Erythroblast (primary cell): Measurements from ENCODE around the gene MYH8.

Source experiments
- DNase-seq, 2 experiments: peaks; one replicate each; lab custom pipeline; 2025; lab: John Stamatoyannopoulos, UW
- GATA1 ChIP-seq: IDR thresholded peaks from 2 replicates; pipeline ENCODE4 v1.6.1; 2011; ENCODE audit warnings: low read depth, mild to moderate bottlenecking, control low read depth, low read length, moderate library complexity
- POLR2A ChIP-seq: IDR thresholded peaks from 2 replicates; pipeline ENCODE4 v1.6.1; 2011; ENCODE audit warnings: mild to moderate bottlenecking, low read length

Gene MYH8

DNA sequence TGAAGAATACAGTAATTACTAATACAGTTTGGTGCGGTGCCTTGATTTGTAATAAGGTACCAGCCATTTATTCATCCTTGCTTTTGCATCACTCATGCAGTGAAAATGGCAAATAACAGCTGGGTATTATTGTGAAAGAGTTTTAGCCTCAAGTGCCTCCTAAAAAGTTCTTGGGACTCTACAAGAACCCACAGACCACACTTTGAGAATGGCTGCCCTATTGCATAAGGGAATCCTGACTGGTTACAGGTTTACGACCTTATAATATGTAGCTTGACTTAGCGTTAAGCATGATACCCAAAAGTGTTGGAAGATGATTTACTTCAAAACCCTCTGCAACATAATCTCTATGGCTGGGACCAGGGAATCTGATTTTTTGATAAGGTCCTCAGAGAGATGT, 53.2 kb downstream of the MYH8 start:
- no peak for TF ChIP-seq GATA1
- no peak for TF ChIP-seq POLR2A

DNA sequence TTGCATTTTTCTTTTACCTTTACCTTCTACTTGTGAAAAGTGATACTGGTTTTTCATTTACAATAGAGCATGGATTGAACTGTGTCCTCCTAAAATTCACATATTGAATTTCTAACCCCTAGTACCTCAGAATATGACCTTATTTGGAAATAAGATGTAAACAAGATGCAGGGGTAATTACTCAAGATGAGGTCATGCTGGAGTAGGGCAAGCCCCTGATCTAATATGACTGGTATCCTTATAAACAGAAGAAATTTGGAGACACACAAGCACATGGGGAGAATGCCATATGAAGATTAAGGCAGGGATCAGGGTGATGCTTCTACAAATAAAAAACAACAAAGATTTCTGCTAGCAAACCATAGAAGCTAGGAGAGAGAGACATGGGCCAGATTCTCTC, 61.2 kb downstream of the MYH8 start:
- no peak for DNase-seq
- TF ChIP-seq POLR2A (no peak), GATA1 (no peak)

More for the DNA sequence above, 53.2 kb downstream of the MYH8 start:
- no peak for DNase-seq

DNA sequence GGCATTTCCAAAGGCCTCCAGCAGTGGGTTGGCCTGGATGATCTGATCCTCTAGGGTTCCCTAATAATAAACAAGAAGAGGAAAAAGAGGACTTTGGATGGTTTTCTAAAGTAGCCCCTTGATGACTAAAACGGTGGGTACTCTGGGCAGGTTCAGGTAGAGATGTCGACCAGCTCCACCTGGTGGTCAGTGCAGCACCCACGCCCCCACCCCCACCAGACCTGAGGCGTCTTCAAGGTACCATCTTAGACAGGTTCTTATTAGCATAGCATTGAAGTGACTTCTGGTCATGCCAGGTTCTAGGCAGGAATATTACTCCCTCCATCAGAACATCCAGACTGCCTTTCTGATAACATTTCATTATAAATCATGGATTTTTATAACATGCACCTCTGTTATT, 64.0 kb downstream of the MYH8 start:
- peak; percentile 18 to 42 for DNase-seq
- TF ChIP-seq GATA1, result no peak

DNA sequence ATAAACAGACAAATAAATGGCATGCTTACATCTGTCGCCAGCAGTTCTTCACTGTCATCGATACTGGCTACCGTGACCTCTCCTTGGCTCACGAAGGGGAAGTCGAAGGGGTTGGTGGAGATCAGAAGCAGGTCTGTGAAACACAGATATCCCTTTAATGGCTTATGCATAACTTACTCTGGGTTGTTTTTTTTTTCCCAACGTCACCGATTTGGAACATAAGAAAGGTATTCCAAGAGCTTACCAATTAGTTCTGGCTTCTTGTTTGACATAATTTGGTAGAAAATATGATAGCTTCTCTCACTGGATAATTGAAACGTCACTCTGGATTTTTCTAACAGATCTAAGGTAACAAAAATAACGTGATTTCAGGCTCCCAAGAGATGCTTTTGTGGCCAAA, 67.1 kb downstream of the MYH8 start:
- no peak for DNase-seq
- TF ChIP-seq GATA1 (no peak), POLR2A (no peak)

DNA sequence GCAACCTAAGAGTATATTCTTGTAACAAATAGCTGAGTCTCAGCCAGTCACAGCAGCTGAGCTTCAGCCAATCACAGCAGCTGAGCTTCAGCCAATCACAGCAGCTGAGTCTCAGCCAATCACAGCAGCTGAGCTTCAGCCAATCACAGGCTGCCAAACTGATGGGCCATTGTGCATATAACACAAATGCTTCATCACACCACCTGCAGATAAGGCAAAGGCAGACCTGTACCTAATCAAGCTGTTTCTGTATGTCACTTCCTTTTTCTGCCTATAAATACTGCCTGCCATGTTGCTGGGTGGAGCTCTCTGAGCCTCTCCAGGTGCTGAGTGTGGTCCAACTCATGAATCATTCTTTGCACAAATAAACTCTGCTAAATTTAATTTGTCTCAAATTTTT, 68.9 kb downstream of the MYH8 start:
- no peak for DNase-seq
- TF ChIP-seq POLR2A, result no peak
- TF ChIP-seq GATA1, result no peak

DNA sequence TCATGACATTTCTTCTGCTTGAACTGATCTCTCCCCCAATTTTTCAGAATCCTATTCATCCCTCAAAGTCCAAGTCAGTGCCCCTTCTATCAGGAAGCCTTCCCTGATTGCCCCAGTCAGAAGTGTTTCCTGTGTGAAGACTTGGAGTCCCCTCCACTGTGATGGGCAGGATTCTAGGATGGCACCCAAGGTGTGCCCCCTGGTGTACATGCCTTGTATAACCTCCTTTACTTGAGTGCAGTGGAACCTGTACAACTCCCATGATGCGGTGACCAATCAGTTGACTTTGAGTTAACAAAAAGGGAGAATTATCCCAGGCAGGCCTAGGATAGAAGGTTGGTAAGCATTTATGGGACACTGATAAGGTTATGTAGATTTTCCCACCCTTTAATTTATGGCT, 72.3 kb downstream of the MYH8 start:
- TF ChIP-seq GATA1 (no peak), POLR2A (no peak)
- peak; percentile 25 to 53 for DNase-seq

DNA sequence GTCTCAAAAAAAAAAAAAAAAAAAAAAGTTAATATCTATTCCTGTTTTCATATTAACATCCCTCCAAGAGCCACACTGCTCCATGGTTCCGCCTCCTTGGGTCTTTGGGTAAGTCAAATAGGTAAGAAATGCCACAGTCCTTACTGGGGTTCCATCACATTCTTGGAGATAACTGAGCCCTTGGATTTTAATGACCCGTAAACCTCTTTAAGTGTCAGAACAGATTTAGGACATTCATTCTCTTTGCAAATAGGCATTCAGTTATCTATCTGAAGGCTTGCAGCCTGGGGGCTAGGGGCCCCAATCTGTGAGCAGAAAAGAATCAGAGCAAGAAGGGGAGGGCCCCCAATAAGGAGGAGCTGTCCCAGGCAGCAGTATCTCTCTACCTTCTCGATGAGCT, 76.9 kb downstream of the MYH8 start:
- TF ChIP-seq POLR2A (no peak), GATA1 (no peak)
- DNase-seq, result no peak
